ENCODE data around the gene MRPS27.
A peak's percentile ranks its signal among the peaks of the same experiment; 100 is the strongest.

Gene MRPS27

DNA sequence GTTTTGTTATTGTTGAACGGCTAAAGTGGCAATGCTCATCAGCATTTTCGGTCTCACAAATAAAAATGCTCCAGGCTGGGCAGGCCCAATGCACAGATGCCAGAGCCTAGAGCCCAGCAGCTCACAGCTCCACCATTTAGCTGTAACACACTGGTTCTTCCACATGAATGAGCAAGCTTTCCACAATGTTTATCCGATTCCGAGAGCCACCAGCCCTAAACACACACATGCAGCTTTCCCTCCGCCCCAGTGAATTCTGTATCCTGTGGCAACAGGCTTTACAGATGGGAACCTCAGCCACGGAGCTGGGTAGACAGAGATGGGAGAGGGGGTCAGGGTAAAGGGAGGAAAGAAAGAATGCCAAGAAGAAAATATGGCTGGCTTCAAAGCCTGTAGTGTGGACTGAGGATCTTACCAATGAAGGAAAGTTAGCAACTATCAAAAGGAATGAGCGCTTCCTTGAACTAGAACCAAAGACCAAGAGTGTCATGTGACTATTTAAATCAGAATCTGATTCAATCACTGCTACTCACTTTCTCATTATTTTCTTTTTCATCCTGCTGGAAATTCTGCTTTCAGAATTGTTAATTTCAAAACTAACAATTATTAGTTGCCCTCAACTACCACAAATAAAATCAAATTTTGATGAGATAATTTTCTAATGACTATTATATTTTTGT is 77.1 kb downstream of the MRPS27 start:
- DNase-seq (ENCODE audit: insufficient read length, low spot score) (no peak), FAIRE-seq (no peak)
- no peak for TF ChIP-seq PAX5 (IDR thresholded peaks at IDR 0.05; ENCODE audit: insufficient read depth, low read length, severe bottlenecking)
- no peak for TF ChIP-seq POLR2A (IDR thresholded peaks at IDR 0.05; ENCODE audit: low read depth, low read length)
- TF ChIP-seq SPI1 (IDR thresholded peaks at IDR 0.05; ENCODE audit: low read depth, low read length): no peak
- TF ChIP-seq POU2F2 (IDR thresholded peaks at IDR 0.05; ENCODE audit: low read depth, low read length): no peak
- no peak for TF ChIP-seq POLR2AphosphoS5 (IDR thresholded peaks at IDR 0.05; ENCODE audit: low read depth, low read length)
- no peak for TF ChIP-seq TAF1 (IDR thresholded peaks at IDR 0.05; ENCODE audit: low read depth, low read length)

- DNase-seq (ENCODE audit: insufficient read length, low spot score) (no peak), FAIRE-seq (no peak)
- TF ChIP-seq PAX5 (IDR thresholded peaks at IDR 0.05; ENCODE audit: insufficient read depth, low read length, severe bottlenecking) (no peak), POLR2AphosphoS5 (IDR thresholded peaks at IDR 0.05; ENCODE audit: low read depth, low read length) (no peak)
Observed at GRCh38 chr5:72241346-72242003, 78.6 kb downstream of the MRPS27 start.

- no peak for DNase-seq (ENCODE audit: insufficient read length, low spot score)
- FAIRE-seq: no peak
- TF ChIP-seq PAX5 (IDR thresholded peaks at IDR 0.05; ENCODE audit: insufficient read depth, low read length, severe bottlenecking) (no peak), POLR2A (IDR thresholded peaks at IDR 0.05; ENCODE audit: low read depth, low read length) (no peak), TAF1 (IDR thresholded peaks at IDR 0.05; ENCODE audit: low read depth, low read length) (no peak), POU2F2 (IDR thresholded peaks at IDR 0.05; ENCODE audit: low read depth, low read length) (no peak), POLR2AphosphoS5 (IDR thresholded peaks at IDR 0.05; ENCODE audit: low read depth, low read length) (no peak), SPI1 (IDR thresholded peaks at IDR 0.05; ENCODE audit: low read depth, low read length) (no peak)
Observed at GRCh38 chr5:72238712-72239445, 81.2 kb downstream of the MRPS27 start.

DNA sequence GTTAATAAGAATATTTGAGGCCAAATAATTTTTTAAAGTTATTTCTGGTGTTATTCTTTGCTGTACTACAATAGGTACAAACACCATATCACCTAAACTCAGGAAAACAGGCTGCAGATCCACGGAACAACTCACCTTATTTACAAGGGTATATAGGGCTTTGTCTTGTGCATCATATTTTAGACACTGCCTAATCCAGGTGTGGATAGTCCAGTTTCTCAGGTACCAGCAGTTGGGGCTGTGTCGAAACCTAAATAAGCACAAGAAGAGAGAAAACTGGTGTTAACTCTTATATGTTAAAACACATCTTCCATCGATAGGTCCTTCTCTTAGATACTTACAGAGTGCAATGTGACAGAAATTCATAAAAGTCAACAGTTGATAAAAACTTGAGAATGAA is 82.2 kb downstream of the MRPS27 start:
- DNase-seq (ENCODE audit: insufficient read length, low spot score) (no peak), FAIRE-seq (no peak)

GRCh38 chr5:72237415-72237814 is 82.6 kb downstream of the MRPS27 start:
- DNase-seq (ENCODE audit: insufficient read length, low spot score) (no peak), FAIRE-seq (no peak)
- no peak for TF ChIP-seq POLR2A (IDR thresholded peaks at IDR 0.05; ENCODE audit: low read depth, low read length)

More for the DNA sequence above, 82.2 kb downstream of the MRPS27 start:
- TF ChIP-seq POU2F2 (IDR thresholded peaks at IDR 0.05; ENCODE audit: low read depth, low read length) (no peak), POLR2AphosphoS5 (IDR thresholded peaks at IDR 0.05; ENCODE audit: low read depth, low read length) (no peak), SPI1 (IDR thresholded peaks at IDR 0.05; ENCODE audit: low read depth, low read length) (no peak), TAF1 (IDR thresholded peaks at IDR 0.05; ENCODE audit: low read depth, low read length) (no peak)

- FAIRE-seq: peak; percentile 56
- no peak for TF ChIP-seq POLR2A (IDR thresholded peaks at IDR 0.05; ENCODE audit: low read depth, low read length)
- no peak for TF ChIP-seq PAX5 (IDR thresholded peaks at IDR 0.05; ENCODE audit: insufficient read depth, low read length, severe bottlenecking)
- TF ChIP-seq POU2F2 (IDR thresholded peaks at IDR 0.05; ENCODE audit: low read depth, low read length): no peak
- TF ChIP-seq SPI1 (IDR thresholded peaks at IDR 0.05; ENCODE audit: low read depth, low read length): no peak
- TF ChIP-seq TAF1 (IDR thresholded peaks at IDR 0.05; ENCODE audit: low read depth, low read length): no peak
- no peak for TF ChIP-seq POLR2AphosphoS5 (IDR thresholded peaks at IDR 0.05; ENCODE audit: low read depth, low read length)
Observed at GRCh38 chr5:72235725-72236124, 84.3 kb downstream of the MRPS27 start.

GRCh38 chr5:72234868-72235267 is 85.2 kb downstream of the MRPS27 start:
- FAIRE-seq (peak; percentile 9), DNase-seq (ENCODE audit: insufficient read length, low spot score) (no peak)
- no peak for TF ChIP-seq POLR2AphosphoS5 (IDR thresholded peaks at IDR 0.05; ENCODE audit: low read depth, low read length)
- no peak for TF ChIP-seq TAF1 (IDR thresholded peaks at IDR 0.05; ENCODE audit: low read depth, low read length)
- no peak for TF ChIP-seq SPI1 (IDR thresholded peaks at IDR 0.05; ENCODE audit: low read depth, low read length)
- no peak for TF ChIP-seq PAX5 (IDR thresholded peaks at IDR 0.05; ENCODE audit: insufficient read depth, low read length, severe bottlenecking)
- TF ChIP-seq POU2F2 (IDR thresholded peaks at IDR 0.05; ENCODE audit: low read depth, low read length): no peak
- TF ChIP-seq POLR2A (IDR thresholded peaks at IDR 0.05; ENCODE audit: low read depth, low read length): no peak

More at GRCh38 chr5:72235725-72236124, 84.3 kb downstream of the MRPS27 start:
- DNase-seq (ENCODE audit: insufficient read length, low spot score): no peak

DNA sequence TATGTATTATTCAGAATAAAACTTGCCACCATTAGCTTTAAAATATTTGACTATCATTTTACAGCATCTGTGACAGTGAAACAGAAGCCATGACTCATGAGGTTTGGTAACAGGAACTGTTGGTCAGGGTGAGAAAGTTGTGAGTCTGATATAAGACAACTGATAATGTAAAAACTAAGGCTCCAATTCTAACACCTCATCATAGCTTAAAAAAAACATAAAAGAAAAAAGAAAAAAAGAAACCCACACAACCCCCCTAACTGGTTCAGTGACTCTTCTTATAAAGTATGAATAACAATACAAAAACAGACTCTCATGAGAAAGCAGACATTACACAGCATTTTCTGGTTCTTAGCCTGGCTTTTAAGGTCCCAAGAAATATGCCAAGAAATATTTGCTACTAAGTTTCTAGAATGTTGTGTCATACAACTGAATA is 85.8 kb downstream of the MRPS27 start:
- DNase-seq (ENCODE audit: insufficient read length, low spot score): peak; percentile 11
- peak; percentile 65 for TF ChIP-seq SPI1 (IDR thresholded peaks at IDR 0.05; ENCODE audit: low read depth, low read length)
- no peak for TF ChIP-seq PAX5 (IDR thresholded peaks at IDR 0.05; ENCODE audit: insufficient read depth, low read length, severe bottlenecking)
- TF ChIP-seq POU2F2 (IDR thresholded peaks at IDR 0.05; ENCODE audit: low read depth, low read length): no peak
- TF ChIP-seq POLR2A (IDR thresholded peaks at IDR 0.05; ENCODE audit: low read depth, low read length): no peak
- TF ChIP-seq POLR2AphosphoS5 (IDR thresholded peaks at IDR 0.05; ENCODE audit: low read depth, low read length): no peak
- no peak for TF ChIP-seq TAF1 (IDR thresholded peaks at IDR 0.05; ENCODE audit: low read depth, low read length)
- FAIRE-seq: peak; percentile 26

DNA sequence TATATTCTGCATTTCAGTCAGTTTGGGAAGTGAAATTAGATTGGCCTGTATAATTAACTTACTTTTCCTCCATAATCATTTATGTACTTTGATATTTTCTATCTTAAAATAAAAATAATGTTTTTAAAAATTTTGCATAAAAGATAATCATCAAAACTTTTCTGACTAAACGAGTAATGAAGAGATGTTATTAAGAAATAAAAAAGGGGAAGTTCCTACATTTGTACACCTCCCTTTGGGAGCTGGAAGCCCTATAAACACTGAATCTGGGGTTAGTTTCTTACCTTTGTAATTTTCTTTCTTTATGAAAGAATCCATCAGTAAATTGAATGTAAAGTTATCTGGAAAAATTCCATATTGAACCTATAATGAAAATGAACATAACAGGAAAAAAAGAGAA is 86.2 kb downstream of the MRPS27 start:
- no peak for DNase-seq (ENCODE audit: insufficient read length, low spot score)
- TF ChIP-seq POU2F2 (IDR thresholded peaks at IDR 0.05; ENCODE audit: low read depth, low read length) (no peak), POLR2A (IDR thresholded peaks at IDR 0.05; ENCODE audit: low read depth, low read length) (no peak), PAX5 (IDR thresholded peaks at IDR 0.05; ENCODE audit: insufficient read depth, low read length, severe bottlenecking) (no peak), SPI1 (IDR thresholded peaks at IDR 0.05; ENCODE audit: low read depth, low read length) (no peak), POLR2AphosphoS5 (IDR thresholded peaks at IDR 0.05; ENCODE audit: low read depth, low read length) (no peak), TAF1 (IDR thresholded peaks at IDR 0.05; ENCODE audit: low read depth, low read length) (no peak)
- no peak for FAIRE-seq

Data from GM12891 (cell line).